PC-3 (cell line): ENCODE data around the gene UGT1A7.
"Not testable (repeated sequence)": the region's sequence is repeated elsewhere in the genome, so short reads cannot be mapped to it uniquely, and the experiment has no call there.

Experiments
- CTCF ChIP-seq: fragments of 300-600 bp; sonication (generic); conservative IDR thresholded peaks from 2 replicates; pipeline ENCODE4 v1.5.1; 2017; ENCODE audit warnings: antibody characterized with exemption, low read depth, mild to moderate bottlenecking, low read length
- EZH2 ChIP-seq: fragments of 300-600 bp; sonication (generic); IDR thresholded peaks from one replicate; pipeline ENCODE4 v1.6.1; 2017; ENCODE audit warnings: antibody characterized with exemption, mild to moderate bottlenecking, low read length; ENCODE audit not compliant: unreplicated experiment

DNA sequence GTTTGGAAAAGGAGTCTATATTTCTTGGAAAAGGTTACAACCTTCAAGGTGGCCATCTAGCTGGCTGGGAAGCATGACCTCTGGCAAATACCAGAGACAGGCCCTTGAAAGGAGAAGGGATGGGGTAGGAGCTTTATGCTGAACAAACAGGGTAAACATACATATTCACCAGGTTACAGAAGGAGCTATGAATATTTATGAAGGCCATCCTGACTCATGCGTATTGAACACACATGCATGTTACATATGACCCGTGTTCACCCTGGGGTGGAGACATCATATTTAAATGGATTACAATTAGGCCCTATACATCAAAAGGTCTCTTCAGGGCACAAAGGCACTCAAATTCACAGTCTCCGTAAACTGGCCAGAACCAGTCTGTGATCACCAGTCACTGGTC, 25.8 kb upstream of the UGT1A7 start:
- TF ChIP-seq CTCF, EZH2: not testable (repeated sequence)
